Measurements from ENCODE around the gene NGDN.

NGDN gene

DNA sequence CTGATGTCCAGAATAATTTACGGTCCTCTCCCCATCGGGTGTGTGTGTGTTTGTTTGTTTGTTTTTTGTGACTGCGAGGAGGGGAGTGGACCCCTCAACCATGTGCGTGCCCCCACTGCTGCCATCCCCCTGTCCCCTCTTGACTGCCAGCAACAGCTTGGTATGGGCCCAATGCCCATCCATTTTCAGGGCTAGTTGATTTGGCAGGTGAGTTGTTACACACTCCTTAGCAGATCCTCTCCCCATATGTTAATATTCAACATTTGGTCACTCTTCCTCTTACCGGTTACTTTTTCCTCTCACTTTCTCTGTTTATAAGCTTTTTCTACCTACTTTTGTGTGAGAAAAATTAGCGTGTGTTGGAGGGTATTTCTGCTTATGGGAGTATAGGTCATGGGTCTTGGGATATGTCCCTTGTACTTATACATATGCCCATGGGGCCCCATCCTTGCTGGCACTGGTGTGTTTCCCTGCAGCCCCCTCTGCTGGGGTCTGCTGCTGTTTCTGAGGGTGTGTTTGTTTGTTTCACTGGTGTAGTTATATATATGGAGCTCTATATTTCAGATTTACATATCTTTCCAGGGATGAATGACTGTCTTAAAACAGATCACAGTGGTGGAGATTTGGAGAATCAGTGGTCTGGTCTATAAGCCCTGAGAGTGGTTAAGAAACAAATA, 48.3 kb downstream of the NGDN start:
- H3K36me3 ChIP-seq (replicated peaks), result no peaks in the 10 kb centered on the region
- no peak for DNase-seq
- H3K4me3 ChIP-seq (ENCODE audit: low read depth, low read length), result no peak overlapping the region
- H3K27ac ChIP-seq, result no peak overlapping the region
- no peaks in the 10 kb centered on the region for H3K27me3 ChIP-seq (replicated peaks)
- TF ChIP-seq, protein P1, sequence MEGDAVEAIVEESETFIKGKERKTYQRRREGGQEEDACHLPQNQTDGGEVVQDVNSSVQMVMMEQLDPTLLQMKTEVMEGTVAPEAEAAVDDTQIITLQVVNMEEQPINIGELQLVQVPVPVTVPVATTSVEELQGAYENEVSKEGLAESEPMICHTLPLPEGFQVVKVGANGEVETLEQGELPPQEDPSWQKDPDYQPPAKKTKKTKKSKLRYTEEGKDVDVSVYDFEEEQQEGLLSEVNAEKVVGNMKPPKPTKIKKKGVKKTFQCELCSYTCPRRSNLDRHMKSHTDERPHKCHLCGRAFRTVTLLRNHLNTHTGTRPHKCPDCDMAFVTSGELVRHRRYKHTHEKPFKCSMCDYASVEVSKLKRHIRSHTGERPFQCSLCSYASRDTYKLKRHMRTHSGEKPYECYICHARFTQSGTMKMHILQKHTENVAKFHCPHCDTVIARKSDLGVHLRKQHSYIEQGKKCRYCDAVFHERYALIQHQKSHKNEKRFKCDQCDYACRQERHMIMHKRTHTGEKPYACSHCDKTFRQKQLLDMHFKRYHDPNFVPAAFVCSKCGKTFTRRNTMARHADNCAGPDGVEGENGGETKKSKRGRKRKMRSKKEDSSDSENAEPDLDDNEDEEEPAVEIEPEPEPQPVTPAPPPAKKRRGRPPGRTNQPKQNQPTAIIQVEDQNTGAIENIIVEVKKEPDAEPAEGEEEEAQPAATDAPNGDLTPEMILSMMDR (IDR thresholded peaks at IDR 0.05; ENCODE audit: low read depth, low read length, missing control alignments), result no peak
- in situ Hi-C loops (cut with HindIII; ENCODE audit: low pct_ligation_motif_present, low sequenced_read_pairs), result no loop called here

DNA sequence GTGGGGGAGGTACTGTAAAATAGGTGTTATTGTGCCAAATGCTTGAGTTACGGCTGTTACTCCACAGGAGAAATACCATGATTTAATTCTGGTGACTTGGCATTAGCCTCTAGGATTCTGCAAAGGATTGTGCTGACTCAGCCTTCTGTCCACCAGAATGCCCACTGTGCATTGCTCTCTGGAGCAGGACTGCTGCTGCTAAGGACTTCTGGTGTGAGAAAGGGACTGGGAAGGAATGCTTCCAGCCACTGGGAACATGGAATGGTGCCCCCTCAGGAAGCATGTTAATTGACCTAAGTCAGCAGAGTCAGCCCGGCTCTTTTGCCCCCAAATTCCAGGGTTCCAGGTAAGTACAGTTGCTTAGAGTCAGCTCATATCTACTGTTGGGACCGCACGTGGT, 49.2 kb downstream of the NGDN start:
- in situ Hi-C loops (cut with HindIII; ENCODE audit: low pct_ligation_motif_present, low sequenced_read_pairs), result no loop called here
- DNase-seq, result no peak
- Histone ChIP-seq H3K27ac (no peak overlapping the region), H3K4me3 (ENCODE audit: low read depth, low read length) (no peak overlapping the region), H3K27me3 (replicated peaks) (no peaks in the 10 kb centered on the region), H3K36me3 (replicated peaks) (no peaks in the 10 kb centered on the region)
- TF ChIP-seq, protein P1 (IDR thresholded peaks at IDR 0.05; ENCODE audit: low read depth, low read length, missing control alignments), result no peak

DNA sequence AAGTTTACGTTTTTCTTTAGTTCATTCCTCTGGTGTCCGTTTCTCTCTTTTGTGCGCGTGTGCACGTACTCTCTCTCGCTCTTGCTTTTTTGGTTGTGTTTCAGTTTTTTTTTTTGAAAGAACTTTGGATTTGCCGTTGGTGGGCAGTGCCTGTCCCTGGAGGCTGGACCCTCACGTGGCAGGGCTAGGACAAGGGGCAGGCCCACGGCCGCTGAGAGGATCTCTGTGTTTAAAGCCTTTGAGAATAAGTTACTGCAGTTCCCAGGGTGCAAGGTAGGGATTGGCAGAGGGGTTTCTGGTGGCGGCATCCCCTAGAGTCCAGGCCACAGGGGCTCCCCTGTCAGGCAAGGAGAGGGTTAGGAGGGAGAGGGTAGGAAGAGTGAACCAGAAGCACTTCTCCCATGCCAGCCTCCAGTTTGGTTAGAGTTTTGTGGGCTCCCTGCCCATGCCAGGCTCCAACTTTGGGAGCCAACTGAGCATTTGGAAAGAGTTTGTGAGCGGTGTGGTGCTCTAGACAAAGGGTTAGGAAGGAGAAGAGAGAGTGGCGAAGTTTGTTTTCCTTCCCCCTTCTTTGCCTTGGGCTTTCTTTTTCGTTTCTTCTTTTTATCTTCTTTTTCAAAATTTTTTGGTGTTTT, 51.5 kb downstream of the NGDN start:
- in situ Hi-C loops (cut with HindIII; ENCODE audit: low pct_ligation_motif_present, low sequenced_read_pairs), result no loop called here
- TF ChIP-seq, protein P1 (IDR thresholded peaks at IDR 0.05; ENCODE audit: low read depth, low read length, missing control alignments), result no peak
- Histone ChIP-seq H3K4me3 (ENCODE audit: low read depth, low read length) (no peak overlapping the region), H3K27me3 (replicated peaks) (no peaks in the 10 kb centered on the region), H3K27ac (no peak overlapping the region), H3K36me3 (replicated peaks) (no peaks in the 10 kb centered on the region)
- DNase-seq, result no peak

DNA sequence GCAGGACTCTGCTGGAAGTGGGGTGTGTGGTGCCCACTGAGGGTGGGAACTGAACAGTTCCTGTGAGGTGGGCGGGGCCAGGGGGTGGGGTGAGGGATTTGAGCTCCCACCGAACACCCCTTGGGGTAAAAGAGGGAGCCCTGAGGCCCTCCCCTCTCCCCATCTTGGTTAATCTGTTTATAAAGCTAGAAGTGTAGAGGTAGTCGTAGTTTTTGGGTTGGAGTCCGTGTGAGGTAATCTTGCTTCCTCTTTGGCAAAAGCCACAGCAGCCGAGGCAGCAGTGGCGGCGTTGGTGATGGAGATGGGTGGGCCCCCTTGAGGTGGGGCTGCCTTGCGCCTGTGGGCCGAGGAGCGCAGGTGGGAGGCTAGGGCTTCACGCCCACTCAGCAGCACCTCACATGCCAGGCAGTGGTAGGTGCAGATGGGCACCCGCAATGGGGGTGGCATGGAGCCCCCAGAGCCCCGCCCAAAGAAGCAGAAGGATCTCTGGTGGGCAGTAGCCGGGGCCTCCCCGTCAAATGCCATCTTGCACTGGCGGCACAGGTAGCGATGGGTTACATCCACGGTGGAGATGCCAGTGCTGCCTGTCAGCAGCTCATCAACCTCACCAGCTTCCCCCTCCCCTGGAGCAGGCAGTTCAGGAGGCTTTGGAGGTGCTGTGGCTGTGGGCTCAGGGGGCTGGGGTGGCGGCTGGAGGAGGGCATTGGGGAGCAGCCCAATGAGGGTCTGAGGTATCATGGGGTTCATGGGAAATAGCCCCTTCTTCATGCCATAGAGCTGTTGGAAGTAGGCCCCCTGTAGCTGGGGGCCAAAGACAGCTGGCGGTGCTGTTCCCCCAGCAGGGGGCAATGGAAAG, 52.5 kb downstream of the NGDN start:
- DNase-seq, result no peak
- H3K36me3 ChIP-seq (replicated peaks), result no peaks in the 10 kb centered on the region
- TF ChIP-seq, protein P1 (IDR thresholded peaks at IDR 0.05; ENCODE audit: low read depth, low read length, missing control alignments), result no peak
- no peak overlapping the region for H3K27ac ChIP-seq
- in situ Hi-C loops (cut with HindIII; ENCODE audit: low pct_ligation_motif_present, low sequenced_read_pairs), result no loop called here
- H3K4me3 ChIP-seq (ENCODE audit: low read depth, low read length), result no peak overlapping the region
- H3K27me3 ChIP-seq (replicated peaks), result no peaks in the 10 kb centered on the region

DNA sequence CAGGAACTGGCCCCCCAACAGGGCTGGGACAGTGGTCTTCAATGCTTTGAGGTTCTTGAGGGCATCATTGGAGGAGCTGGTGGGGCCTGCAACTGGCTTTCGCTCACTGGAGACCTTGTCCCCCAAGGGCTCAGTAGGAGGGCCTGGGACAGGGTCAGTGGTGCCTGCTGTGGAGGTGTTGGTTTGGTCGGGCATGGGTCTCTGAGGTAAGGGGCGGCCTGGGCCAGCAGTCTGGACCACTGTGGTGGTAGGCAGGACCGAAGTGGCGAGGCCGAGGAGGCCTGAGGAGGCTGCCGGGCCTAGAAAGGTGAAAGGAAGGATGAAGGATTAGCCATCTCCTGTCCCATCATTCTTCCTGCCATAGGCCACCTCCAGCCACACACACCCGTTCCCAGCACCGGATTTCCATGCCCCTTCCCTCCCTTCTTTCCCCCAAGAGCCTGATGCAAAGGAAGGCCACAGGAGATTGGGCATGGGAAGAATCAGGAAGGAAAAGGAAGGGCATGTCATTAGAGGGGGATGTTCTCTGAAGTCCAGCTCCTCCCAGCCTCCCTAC, 53.2 kb downstream of the NGDN start:
- in situ Hi-C loops (cut with HindIII; ENCODE audit: low pct_ligation_motif_present, low sequenced_read_pairs), result no loop called here
- no peaks in the 10 kb centered on the region for H3K36me3 ChIP-seq (replicated peaks)
- H3K4me3 ChIP-seq (ENCODE audit: low read depth, low read length), result no peak overlapping the region
- TF ChIP-seq, protein P1 (IDR thresholded peaks at IDR 0.05; ENCODE audit: low read depth, low read length, missing control alignments), result no peak
- no peak for DNase-seq
- no peak overlapping the region for H3K27ac ChIP-seq
- H3K27me3 ChIP-seq (replicated peaks), result no peaks in the 10 kb centered on the region

All from brain microvascular endothelial cell (primary cell).